A549 treated with RU486 at 1 μM for 4 hours (cell line): ENCODE data around the gene OR2M3. TPM values are rescaled to one million over a fixed set of nuclear protein-coding genes. Genes with fewer than 3 reads are reported as not detected.

Source experiments
- total RNA-seq: library from RNA; stranded (reverse); fragments of 200-300 nt; extraction: Qiagen RNA extraction; gene quantifications from 5 replicates; pipeline ENCODE4 v1.2.3, GENCODE V29; 2022; ENCODE audit warnings: low read depth

Gene OR2M3
- total RNA-seq: not detected in 5 replicates

GRCh38 chr1:248196965-248197364, at the start of gene OR2M3:
Gene OR2M3, plus strand, starts transcription at chr1:248197265. Its CDS starts 5,803 bp downstream, at chr1:248203068.

GRCh38 chr1:248174521-248174920, 22.5 kb upstream of the OR2M3 start, which contains the start of gene OR2M2:
Gene OR2M2, plus strand, starts transcription at chr1:248174821. Its CDS starts 5,165 bp downstream, at chr1:248179986.

GRCh38 chr1:248231117-248231516, 34.1 kb downstream of the OR2M3 start, which contains the start of gene OR2M4:
Gene OR2M4, plus strand, starts transcription at chr1:248231417. Its CDS starts 7,512 bp downstream, at chr1:248238929.

Other genes starting within 250 kb of the OR2M3 start
- gene OR2L8, start 248.4 kb upstream of the OR2M3 start, total RNA-seq: not detected in 5 replicates
- gene OR2AK2, start 232.0 kb upstream of the OR2M3 start, total RNA-seq: not detected in 5 replicates
- not detected in 5 replicates for gene OR2L5, start 183.6 kb upstream of the OR2M3 start, total RNA-seq
- 0.02 to 0.06 TPM in 2 of 5 replicates, not detected in the others for gene OR2L2, start 167.2 kb upstream of the OR2M3 start, total RNA-seq
- gene OR2L3, start 150.4 kb upstream of the OR2M3 start, total RNA-seq: not detected in 5 replicates
- not detected in 5 replicates for gene OR2L13, start 102.1 kb upstream of the OR2M3 start, total RNA-seq
- gene OR2M5, start 52.1 kb upstream of the OR2M3 start, total RNA-seq: not detected in 5 replicates
- gene OR2M2, start 22.4 kb upstream of the OR2M3 start, total RNA-seq: not detected in 5 replicates
- not detected in 5 replicates for gene OR2M4, start 34.2 kb downstream of the OR2M3 start, total RNA-seq
- not detected in 5 replicates for gene OR2T33, start 80.7 kb downstream of the OR2M3 start, total RNA-seq
- not detected in 5 replicates for gene OR2T12, start 106.2 kb downstream of the OR2M3 start, total RNA-seq
- gene OR2M7, start 127.3 kb downstream of the OR2M3 start, total RNA-seq: not detected in 5 replicates
- gene OR14C36, start 151.5 kb downstream of the OR2M3 start, total RNA-seq: not detected in 5 replicates
- gene OR2T4, start 164.4 kb downstream of the OR2M3 start, total RNA-seq: not detected in 5 replicates
- gene OR2T6, start 178.5 kb downstream of the OR2M3 start, total RNA-seq: not detected in 5 replicates
- gene OR2T1, start 205.8 kb downstream of the OR2M3 start, total RNA-seq: not detected in 5 replicates
- gene OR2T2, start 248.4 kb downstream of the OR2M3 start, total RNA-seq: not detected in 5 replicates